Smooth muscle cell (in vitro differentiated cells): ENCODE results near the gene PTH2R. TPM values are rescaled to one million over a fixed set of nuclear protein-coding genes. Genes with fewer than 3 reads are reported as not detected.
"Not testable (repeated sequence)": the region's sequence is repeated elsewhere in the genome, so short reads cannot be mapped to it uniquely, and the experiment has no call there.

Experiments
- DNase-seq: peaks from one replicate; lab custom pipeline; 2025; ENCODE audit not compliant: unreplicated experiment; lab: John Stamatoyannopoulos, UW
- H2AFZ ChIP-seq: fragments of 200-600 bp; sonication (generic); 2 replicates; pipeline ENCODE4 v1.6.0; 2016; ENCODE audit warnings: antibody characterized with exemption, low read depth, mild to moderate bottlenecking
- H3F3A ChIP-seq: fragments of 200-600 bp; sonication (generic); 2 replicates; pipeline ENCODE4 v1.6.0; 2017; ENCODE audit warnings: antibody characterized with exemption, low read depth
- H3K27ac ChIP-seq: fragments of 200-600 bp; sonication (generic); 2 replicates; pipeline ENCODE4 v1.5.1; 2016; ENCODE audit warnings: low read depth, mild to moderate bottlenecking
- H3K27me3 ChIP-seq: fragments of 200-600 bp; sonication (generic); 2 replicates; pipeline ENCODE4 v1.6.1; 2016; ENCODE audit warnings: low read depth, mild to moderate bottlenecking
- H3K36me3 ChIP-seq: fragments of 200-600 bp; sonication (generic); 2 replicates; pipeline ENCODE4 v1.5.1; 2016; ENCODE audit warnings: low read depth
- H3K4me1 ChIP-seq: fragments of 200-600 bp; sonication (generic); 2 replicates; pipeline ENCODE4 v1.5.1; 2016; ENCODE audit warnings: low read depth
- H3K4me2 ChIP-seq: fragments of 200-600 bp; sonication (generic); 2 replicates; pipeline ENCODE4 v1.6.0; 2016; ENCODE audit warnings: mild to moderate bottlenecking
- H3K4me3 ChIP-seq: fragments of 200-600 bp; sonication (generic); 2 replicates; pipeline ENCODE4 v1.5.1; 2016; ENCODE audit warnings: mild to moderate bottlenecking
- H3K79me2 ChIP-seq: fragments of 200-600 bp; sonication (generic); 2 replicates; pipeline ENCODE4 v1.6.0; 2016; ENCODE audit warnings: low read depth, mild to moderate bottlenecking
- H3K9ac ChIP-seq: fragments of 200-600 bp; sonication (generic); 2 replicates; pipeline ENCODE4 v1.6.0; 2016; ENCODE audit warnings: low read depth
- H3K9me3 ChIP-seq: fragments of 200-600 bp; sonication (generic); replicated peaks from 2 replicates; pipeline ENCODE4 v1.5.1; 2016; ENCODE audit warnings: low read depth
- H4K20me1 ChIP-seq: fragments of 200-600 bp; sonication (generic); 2 replicates; pipeline ENCODE4 v1.6.0; 2016; ENCODE audit warnings: low read depth
- WGBS: methylation state at CpG from one replicate; pipeline ENCODE4 v1.1.7; 2016; ENCODE audit warnings: low lambda C conversion rate; 5-methylcytosine and 5-hydroxymethylcytosine counted together
- polyA plus RNA-seq: library from polyadenylated mRNA; unstranded; fragments of >200 nt; fragmentation: Nextera tagmentation; extraction: Ambion mirVana; gene quantifications from 2 replicates; pipeline ENCODE4 v1.2.1, GENCODE V29; 2016
- total RNA-seq: library from RNA; depleted of rRNA; stranded (reverse); fragments of >200 nt; gene quantifications from 2 replicates; pipeline ENCODE4 v1.2.3, GENCODE V29; 2014
- TF ChIP-seq, protein P1 (sequence below): fragments of 200-600 bp; sonication (generic); IDR thresholded peaks from 2 replicates; pipeline ENCODE4 v1.5.1; 2017; ENCODE audit warnings: borderline replicate concordance, mild to moderate bottlenecking, antibody characterized with exemption; ENCODE audit not compliant: insufficient read depth, poor library complexity, severe bottlenecking

PTH2R gene
- total and polyA plus RNA-seq, 2 experiments from 2014 or later = not detected

DNA sequence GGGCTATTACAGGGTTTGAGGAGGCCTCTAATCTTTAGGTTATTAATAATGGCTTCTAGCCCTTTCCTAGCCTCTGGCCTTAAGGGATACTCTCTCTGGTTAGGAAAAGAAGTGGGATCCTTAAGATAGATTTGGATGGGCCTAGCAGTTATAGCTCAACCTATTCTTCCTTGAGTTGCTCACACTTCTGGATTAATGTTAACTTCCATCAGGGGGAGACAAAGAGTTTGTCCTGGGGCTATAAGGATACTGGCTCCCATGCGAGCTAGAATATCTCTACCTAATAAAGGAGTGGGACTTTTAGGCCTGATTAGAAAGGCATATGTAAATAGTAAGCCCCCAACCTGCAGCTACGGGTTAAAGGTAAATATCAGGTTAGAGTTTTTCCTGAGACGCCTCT, 14.3 kb upstream of the PTH2R start:
- Histone ChIP-seq H3K4me3 (no peak overlapping the region), H3K27ac (no peak overlapping the region), H3K9ac (no peak overlapping the region), H3K4me2 (no peak overlapping the region), H3K27me3 (no peaks in the 10 kb centered on the region), H3F3A (no peaks in the 10 kb centered on the region), H3K79me2 (no peaks in the 10 kb centered on the region), H3K9me3 (no peaks in the 10 kb centered on the region), H3K36me3 (no peaks in the 10 kb centered on the region), H2AFZ (no peak overlapping the region), H4K20me1 (no peaks in the 10 kb centered on the region), H3K4me1 (no peaks in the 10 kb centered on the region)
- DNase-seq = no peak
- TF ChIP-seq, protein P1, sequence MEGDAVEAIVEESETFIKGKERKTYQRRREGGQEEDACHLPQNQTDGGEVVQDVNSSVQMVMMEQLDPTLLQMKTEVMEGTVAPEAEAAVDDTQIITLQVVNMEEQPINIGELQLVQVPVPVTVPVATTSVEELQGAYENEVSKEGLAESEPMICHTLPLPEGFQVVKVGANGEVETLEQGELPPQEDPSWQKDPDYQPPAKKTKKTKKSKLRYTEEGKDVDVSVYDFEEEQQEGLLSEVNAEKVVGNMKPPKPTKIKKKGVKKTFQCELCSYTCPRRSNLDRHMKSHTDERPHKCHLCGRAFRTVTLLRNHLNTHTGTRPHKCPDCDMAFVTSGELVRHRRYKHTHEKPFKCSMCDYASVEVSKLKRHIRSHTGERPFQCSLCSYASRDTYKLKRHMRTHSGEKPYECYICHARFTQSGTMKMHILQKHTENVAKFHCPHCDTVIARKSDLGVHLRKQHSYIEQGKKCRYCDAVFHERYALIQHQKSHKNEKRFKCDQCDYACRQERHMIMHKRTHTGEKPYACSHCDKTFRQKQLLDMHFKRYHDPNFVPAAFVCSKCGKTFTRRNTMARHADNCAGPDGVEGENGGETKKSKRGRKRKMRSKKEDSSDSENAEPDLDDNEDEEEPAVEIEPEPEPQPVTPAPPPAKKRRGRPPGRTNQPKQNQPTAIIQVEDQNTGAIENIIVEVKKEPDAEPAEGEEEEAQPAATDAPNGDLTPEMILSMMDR = no peak
- 96% methylated on average over 3 of the region's 3 CpGs for WGBS

GRCh38 chr2:208396796-208397195, 9.8 kb upstream of the PTH2R start:
- H4K20me1 ChIP-seq, H3K27ac ChIP-seq, H3K4me1 ChIP-seq, H2AFZ ChIP-seq, H3K4me3 ChIP-seq, H3K9ac ChIP-seq, H3K79me2 ChIP-seq, H3K9me3 ChIP-seq, DNase-seq, H3K4me2 ChIP-seq, H3K27me3 ChIP-seq, H3F3A ChIP-seq, H3K36me3 ChIP-seq: not testable (repeated sequence)
- 91% methylated on average over 4 of the region's 4 CpGs for WGBS

GRCh38 chr2:208399201-208399600, 7.4 kb upstream of the PTH2R start:
- TF ChIP-seq, protein P1 = no peak
- no peaks in the 10 kb centered on the region for H3K79me2 ChIP-seq
- no peak for DNase-seq
- H3F3A ChIP-seq = no peaks in the 10 kb centered on the region
- H3K9me3 ChIP-seq = no peaks in the 10 kb centered on the region
- no peaks in the 10 kb centered on the region for H4K20me1 ChIP-seq
- no peak overlapping the region for H3K4me3 ChIP-seq
- 30% methylated on average over 1 of the region's 1 CpG for WGBS
- H3K27ac ChIP-seq = no peak overlapping the region
- peaks cover 8% of the 10 kb centered on the region for H3K27me3 ChIP-seq
- H3K4me1 ChIP-seq = no peaks in the 10 kb centered on the region
- H3K9ac ChIP-seq = no peak overlapping the region
- no peak overlapping the region for H2AFZ ChIP-seq
- no peak overlapping the region for H3K4me2 ChIP-seq
- H3K36me3 ChIP-seq = no peaks in the 10 kb centered on the region

DNA sequence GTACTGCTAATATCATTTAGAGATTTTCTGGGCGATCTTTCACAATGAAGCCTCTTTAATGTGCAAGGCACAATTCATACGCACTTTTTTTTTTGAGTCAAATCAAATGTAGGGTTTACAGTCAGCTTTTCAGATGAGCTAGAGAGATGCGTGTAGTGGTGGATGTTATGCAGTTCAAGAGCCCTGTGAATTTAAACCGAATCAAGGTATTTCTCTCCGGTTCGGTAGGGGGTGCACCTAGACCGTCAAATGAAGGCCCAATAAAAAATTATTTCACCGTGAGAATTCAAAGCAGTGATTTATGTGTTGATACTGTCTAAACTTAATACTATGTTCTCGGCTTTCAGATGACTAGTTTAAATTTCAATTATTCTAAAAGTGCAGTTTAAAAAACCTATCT, 1.1 kb downstream of the PTH2R start:
- Histone ChIP-seq H3K9me3 (no peaks in the 10 kb centered on the region), H3K9ac (no peak overlapping the region), H3K4me1 (peaks cover 9% of the 10 kb centered on the region), H3K4me3 (no peak overlapping the region), H3K27me3 (peaks cover 44% of the 10 kb centered on the region), H3F3A (no peaks in the 10 kb centered on the region), H3K4me2 (peak overlapping the region; percentile 89), H3K27ac (no peak overlapping the region), H4K20me1 (no peaks in the 10 kb centered on the region), H3K79me2 (no peaks in the 10 kb centered on the region), H3K36me3 (no peaks in the 10 kb centered on the region), H2AFZ (no peak overlapping the region)
- no peak for DNase-seq
- 21% methylated on average over 9 of the region's 9 CpGs for WGBS
- TF ChIP-seq, protein P1 = peak; percentile 48
